Measurements from ENCODE around the gene TMEM128.
"Not testable (repeated sequence)": the region's sequence is repeated elsewhere in the genome, so short reads cannot be mapped to it uniquely, and the experiment has no call there.

Gene TMEM128

DNA sequence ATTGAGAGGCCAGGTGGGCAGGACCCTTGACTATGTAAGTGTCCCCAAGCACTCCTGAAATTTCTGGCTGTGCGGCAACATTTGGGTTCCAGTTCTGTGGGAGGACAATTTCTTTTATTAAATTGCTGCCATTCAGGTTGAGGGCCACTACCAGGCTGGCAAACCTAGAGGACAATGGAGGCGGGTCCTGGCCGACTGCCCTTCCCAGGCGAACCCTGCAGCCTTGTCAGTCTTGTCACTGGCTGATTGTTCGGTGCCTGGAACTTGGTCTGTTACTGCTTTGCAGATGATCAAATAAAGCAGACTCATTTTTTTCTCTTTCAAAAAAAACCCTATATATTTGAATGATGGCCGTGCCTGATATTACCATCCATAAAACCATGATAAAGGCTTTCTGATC, 6.6 kb upstream of the TMEM128 start:
- no peak for DNase-seq

DNA sequence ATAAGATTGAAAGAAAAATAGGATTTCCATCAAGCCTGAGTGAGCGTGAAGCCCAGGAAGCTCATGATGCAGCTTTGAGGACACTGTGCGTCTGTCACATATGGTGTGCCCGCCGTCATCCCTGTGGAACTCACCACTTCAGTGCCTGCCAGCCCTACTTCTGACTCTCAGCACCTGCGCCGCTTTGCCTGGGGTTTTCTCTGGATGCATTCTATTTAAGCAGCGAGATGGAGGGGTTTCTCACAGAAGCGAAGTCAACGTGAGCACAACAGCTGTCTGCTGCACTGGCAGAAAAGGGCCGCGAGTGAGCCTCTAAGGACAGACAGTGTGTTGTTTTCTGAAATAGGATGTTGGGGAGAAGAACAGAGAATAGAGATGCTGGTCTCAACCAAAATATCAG, 6.2 kb upstream of the TMEM128 start:
- no peak for DNase-seq

DNA sequence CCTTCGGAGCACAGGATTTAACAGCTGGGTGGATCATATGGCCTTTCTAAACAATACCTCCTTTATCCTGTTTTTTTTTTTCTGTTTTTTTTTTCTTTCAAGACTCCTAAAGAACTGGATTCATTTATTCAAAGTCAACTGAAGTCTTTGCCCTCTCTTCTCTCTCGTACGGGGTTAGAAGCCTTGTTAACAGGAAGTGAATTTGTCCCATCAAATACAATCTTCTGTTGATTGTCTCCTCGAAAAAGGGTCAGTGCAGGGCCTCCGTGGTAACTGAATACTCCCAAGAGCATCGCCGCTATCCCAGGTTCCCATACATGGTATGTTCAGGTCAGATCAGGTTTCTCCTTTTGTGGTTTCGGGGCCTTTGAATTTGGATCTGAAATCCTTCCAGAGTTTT, 1.8 kb upstream of the TMEM128 start:
- DNase-seq: no peak

DNA sequence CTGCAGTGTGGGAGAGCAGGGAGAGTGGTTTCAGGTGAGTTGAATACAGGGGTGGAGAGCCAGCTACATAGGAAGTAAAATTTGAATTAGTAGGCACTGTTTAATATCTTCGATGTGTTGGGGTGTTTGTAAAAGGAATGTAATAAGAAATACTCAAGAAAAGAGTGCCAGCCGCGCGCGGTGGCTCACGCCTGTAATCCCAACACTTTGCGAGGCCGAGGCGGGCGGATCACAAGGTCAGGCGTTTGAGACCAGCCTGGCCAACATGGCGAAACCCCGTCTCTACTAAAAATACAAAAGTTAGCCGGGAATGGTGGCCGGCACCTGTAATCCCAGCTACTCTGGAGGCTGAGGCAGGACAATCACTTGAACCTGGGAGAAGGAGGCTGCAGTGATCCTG, 1.3 kb upstream of the TMEM128 start:
- not testable (repeated sequence) for DNase-seq

DNA sequence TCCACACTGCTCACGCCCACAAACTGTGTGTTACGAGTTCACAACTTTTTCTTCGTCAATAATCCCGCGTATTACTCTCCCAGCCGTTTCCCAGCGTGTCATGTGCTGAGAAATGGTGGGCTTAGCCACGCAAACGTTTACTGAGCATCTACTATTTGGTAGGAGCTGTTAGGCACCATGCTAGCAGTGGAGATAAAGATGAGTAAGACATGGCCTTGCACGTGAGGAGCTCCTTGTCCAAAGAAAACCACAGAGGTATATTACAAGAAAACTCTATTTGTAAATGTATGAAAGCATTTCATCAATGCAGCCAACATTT, 821 bp upstream of the TMEM128 start:
- no peak for DNase-seq

DNA sequence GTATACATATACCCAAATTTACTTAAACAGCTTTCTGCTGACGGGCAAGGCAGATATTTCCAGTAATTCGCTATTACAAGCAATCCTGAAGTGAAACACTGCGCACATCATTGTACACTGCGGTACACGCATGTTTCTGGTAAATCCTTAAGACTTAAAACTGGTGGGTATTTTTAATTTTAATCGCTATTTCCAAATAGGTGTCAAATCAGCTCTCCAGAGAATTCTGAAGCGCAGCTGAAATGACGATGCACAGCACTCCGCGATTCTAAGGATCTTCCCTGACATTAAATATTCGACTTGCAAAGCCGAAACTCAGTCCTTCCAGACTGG, 361 bp downstream of the TMEM128 start:
- no peak for DNase-seq

DNA sequence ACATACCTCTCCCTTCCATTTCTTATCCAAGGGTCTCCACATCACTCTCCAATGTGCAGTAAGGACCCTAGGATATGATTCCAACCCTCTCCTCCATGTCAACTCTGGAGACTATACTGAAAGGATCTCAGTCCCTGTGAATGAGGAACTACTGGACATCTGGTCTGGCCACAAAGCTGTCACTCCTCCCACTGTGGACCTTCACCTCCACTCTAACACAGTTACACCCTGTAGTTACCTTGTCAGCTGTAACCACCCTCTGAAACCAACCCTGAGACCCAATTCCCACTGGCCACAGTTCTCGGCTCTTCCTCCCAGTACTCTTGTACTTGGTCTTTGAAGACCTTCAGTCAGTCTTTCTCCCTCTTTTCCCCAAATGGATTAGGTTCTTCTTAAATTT, 2.9 kb downstream of the TMEM128 start:
- no peak for DNase-seq

DNA sequence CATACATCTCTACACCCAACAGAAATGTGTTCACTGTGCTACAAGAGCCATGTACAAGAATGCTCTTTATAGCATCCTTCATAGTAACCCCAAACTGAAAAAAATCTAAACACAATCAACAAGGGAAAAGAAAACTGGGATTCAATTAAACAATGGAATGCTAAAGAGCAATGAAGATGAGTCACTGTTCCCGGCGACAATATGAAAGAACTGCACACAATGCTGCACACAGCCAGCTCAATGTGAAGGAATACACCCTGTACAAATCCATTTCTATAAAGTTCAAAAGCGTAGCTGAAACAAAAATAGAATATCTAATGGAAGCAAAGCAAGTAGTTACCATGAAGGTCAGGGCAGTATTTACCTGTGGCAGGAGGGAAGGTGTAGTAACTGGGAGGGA, 8.5 kb downstream of the TMEM128 start:
- DNase-seq: not testable (repeated sequence)

DNA sequence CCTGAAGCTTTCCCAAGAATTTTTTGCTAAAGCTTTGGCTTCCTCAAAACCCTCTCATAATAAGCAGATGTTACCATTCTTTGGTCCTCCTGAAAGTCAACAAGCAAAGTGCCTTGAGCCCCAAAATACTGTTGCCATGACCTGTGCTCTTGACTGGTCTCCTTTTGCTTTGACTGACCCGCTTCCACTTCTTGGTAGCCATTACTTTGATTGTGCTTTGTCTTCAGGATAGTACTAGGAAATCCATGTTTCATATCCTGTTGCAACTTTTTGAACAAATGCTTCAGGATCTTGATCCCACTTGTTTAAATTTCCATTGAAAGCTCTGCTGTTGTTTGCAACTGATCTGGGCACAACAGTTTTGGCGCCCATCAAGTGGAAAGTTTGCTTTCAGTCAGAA, 14.4 kb downstream of the TMEM128 start:
- no peak for DNase-seq

DNA sequence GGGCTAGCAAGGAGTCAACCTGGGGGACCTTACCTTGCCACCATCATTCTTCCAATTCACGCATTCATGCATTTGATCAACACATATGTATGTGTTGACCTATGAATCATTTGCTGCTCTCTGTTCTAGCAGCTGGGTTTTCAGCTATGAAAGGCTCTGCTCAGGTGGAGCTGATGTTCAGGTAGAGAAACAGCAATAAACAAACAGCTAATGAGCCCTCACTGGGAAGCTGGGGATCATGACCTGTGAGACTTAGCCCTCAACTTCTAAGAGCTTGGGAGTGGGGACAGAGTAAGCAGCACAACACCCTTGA, 19.7 kb downstream of the TMEM128 start:
- no peak for DNase-seq

DNA sequence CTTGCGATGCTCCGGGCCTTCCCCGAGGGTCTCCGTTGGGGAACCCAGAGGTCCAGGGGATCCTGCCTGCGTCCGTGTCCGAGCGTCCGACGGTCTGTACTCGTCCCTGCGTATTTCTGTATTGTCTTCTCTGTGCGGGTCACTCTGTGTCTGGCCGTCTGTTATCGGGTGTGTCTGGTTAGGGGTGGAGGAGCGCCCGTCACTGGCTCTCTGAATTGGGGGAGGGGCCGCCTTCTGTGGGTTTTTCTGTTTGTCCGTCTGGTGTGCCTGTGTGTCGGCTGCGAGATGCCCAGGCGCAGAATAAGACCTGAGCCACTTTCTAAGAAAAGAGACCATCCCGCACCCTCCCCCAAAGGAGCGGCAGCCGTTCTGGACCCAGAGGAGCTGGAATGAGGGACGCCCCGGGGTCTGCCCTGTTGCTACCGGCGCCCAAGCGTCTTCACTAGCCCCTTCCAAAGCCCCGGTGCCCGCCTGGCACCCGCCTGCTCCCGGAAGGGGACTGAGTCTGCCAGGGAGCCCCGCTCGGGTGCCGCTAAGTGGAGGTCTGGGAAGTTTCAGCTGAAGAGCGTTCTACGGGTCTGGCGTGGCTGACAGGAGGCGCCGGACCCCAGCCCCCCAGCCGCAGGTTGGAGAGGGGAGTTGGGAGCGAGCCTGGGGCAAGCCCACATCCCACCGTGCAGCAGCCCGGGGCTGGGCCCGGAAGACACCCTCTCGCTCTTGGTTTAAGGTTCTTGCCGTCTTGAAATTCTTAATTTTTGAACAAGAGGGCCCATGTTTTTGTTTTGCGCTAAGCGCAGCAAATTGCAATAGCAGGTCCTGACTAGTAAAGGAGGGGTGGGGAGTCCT, 20.3 kb downstream of the TMEM128 start:
- DNase-seq: no peak

DNA sequence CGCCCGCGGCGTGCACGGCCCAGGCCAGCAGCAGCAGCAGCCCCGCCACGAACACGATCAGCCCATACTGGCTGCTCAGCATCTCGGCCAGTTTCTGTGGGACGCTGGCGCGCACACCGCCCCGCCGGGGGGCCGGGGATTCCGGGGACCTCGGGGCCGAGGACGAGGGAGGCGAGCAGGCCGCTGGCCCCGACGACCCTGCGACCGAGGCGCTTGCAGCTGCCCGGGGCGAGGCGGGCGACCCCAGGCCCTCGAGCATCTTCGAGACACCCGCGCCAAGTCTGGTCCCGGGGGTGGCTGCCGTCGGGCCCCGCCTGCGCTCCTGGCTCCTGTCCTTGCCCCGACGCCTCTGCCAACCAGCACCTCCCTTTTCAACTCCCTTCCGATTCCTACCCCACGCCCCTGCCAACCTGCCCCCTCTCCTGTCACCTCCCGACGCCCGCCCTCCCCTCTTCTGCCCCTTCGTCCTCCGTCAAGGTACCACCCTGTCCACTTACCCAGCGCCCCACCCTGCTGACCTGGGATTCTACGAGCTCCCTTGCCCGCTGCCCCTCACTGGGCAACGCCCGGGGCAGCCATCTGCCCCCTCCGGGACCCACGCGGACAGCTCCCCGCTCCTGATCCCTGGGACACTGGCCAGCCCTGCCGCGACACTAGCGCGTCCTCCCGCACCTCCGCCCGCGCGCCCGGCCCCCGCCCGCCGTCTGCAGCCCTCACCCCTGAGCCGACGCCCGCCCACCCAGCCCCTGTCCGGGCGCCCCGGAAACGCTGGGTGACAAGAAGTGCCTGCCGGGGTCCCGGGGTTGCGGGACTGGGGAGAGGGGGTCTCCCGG, 21.2 kb downstream of the TMEM128 start, which contains the start of gene OTOP1:
TSS of gene OTOP1 (minus strand) at position 324 of the 833 bp plus-strand sequence. CDS start at position 259, 65 bp downstream.
- no peak for DNase-seq

DNA sequence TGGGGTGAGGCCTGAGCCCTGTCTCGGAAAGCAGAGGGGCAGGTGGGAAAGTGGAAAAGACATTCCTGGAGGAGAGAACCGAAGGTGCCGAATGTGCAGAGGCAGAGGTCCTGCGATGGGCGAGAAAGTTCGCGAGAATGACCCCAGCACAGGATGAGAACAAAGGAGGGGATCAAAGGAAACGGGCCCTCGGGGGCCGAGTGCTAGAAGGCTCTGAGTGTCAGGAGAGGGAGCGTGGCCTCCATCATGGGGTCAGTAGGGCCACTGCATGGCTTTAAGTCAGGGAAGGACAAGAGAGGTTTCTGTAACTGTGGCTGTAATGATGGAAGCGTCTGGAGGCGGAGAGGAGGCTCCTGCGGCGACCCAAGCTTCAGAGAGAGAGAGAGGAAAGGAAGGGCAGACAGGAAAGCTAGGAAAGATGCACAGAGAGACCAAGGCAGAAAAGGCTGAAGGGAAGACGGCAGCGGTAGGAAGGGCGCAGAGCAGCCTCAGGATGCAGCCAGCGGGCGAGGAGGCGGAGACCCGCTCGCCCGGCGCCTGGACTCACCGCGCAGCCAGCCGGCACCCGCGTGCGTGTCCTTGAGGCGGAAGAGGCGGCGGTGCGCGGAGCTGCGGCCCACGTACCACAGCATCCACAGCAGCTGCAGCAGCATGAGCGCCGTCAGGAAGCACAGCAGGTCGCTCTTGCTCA, 22.0 kb downstream of the TMEM128 start:
- DNase-seq: no peak

DNA sequence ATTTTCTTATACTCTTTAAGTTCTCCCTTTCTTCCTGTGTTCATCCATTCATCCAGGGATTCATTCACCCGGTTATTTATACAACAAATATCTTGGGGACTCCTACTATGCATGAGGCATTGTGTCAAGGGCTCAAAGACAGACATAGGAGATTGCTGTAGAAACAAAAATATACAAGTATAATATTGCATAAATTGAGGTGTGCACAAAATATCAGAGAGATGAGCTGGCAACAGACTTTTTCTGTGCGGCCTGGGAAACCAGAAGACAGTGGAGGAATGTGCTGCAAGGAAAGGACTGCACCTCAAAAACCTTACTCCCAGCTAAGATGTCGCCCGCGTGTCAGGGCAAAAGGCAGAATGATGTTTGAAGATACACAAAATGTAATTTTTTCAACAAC, 30.9 kb downstream of the TMEM128 start:
- no peak for DNase-seq

DNA sequence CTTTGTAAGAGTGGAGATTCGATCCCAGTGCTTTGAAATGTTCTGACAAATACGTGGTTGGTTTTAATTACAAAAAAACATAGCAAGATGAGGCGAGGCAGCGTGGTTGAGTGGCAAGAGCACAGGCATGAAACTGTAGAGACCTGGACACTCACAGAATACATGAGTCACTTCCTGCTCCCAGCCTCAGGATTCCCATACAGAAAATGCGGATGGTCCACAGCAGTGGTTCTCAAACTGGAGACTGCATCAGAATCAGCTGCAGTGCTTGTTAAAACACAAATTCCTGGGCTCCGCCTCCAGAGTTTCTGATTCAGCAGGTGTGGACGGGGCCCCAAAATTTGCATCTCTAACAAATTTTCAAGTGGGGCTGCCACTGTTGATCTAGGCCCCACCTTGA, 31.4 kb downstream of the TMEM128 start:
- DNase-seq: no peak

DNA sequence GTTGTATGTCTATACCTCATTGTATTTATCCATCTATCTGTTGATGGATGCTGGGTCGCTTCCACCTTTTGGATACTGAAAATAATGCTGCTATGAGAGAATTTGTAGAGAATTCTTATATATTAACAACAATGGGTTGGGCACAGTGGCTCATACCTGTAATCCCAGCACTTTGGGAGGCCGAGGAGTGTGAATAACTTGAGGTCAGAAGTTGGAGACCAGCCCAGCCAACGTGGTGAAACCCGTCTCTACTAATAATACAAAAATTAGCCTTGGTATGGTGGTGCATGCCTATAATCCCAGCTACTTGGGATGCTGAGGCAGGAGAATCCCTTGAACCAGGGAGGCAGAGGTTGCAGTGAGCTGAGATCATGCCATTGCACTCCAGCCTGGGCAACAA, 34.3 kb downstream of the TMEM128 start:
- DNase-seq: not testable (repeated sequence)

DNA sequence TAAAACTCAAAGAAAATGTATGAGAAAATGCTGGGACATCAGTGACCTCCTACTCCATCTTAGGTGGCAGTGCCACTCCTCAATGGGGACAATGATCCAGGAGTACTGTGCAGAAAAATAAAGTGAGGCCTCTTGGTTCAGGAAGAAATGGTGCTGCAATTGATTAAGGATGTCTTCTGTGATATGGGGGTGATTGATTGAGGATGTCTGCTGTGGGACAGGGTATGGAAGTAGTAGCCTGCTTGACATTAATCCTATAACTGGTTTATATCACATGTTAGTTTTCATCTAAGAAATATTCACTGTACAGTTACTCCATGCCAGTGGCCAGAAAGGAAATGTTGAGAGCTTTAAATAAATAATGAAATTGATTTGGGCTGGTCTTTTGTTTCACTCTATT, 41.8 kb downstream of the TMEM128 start:
- no peak for DNase-seq

DNA sequence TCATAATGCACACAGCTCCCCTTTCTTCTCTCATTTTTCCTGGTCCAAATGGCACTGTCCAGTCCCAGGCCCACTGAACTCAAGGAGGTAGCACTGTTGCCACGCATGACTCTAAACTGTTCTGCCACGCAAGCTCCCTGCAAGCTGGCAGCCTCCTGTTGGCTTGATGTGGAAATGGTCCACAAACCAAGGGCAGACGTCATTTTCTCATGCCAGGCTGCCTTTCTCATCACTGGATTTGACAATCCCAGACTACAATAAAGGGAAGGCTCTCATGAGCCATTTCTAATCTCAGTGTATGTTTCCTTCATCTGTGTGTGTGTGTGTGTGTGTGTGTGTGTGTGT, 43.6 kb downstream of the TMEM128 start:
- DNase-seq: no peak

DNA sequence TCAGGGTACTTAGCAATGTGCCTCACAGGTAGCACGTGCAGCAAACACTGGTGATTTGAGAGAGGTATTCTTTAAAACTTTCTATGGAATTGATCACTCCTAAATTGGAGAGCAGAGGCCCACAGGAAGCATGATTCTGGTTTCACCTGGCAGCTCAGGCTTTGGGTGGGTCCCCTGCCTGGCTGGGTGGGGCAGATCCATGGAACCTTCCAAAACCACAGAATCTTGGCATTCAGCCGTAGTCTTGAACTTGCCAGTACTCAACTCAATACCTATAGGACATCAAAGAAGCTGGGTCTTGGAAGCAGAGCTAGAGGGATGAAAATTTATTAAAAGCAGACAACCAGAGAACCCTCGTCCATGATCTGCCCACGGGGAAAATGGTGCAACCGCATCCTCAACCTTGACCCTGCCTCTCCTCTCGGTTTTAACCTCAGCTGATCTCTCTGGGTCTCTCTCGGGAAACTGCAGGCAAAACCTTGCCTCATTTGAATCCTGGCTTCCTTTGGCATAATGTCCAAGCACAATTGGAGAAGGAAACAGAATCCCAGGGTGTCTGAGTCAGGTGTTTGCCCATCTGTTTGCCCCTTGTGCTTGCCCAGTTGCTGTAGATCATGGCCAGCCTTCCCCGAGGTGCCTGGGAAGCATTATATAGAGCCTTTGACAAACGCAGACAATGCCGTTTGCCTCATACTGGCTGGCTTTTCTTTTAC, 44.2 kb downstream of the TMEM128 start:
- no peak for DNase-seq

DNA sequence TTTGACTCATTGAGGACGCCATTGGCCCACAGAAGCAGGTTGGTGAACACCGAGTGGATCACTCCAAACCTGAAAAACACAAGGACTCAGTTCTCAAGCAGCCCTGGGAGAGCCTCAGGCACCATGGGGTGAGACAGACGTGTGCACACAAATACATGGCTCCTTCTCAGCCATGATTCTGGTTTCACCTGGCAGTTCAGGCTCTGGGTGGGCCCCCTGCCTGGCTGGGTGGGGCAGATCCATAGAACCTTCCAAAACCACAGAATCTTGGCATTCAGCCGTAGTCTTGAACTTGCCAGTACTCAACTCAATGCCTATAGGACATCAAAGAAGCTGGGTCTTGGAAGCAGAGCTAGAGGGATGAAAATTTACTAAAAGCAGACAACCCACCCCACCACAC, 45.5 kb downstream of the TMEM128 start:
- no peak for DNase-seq

DNA sequence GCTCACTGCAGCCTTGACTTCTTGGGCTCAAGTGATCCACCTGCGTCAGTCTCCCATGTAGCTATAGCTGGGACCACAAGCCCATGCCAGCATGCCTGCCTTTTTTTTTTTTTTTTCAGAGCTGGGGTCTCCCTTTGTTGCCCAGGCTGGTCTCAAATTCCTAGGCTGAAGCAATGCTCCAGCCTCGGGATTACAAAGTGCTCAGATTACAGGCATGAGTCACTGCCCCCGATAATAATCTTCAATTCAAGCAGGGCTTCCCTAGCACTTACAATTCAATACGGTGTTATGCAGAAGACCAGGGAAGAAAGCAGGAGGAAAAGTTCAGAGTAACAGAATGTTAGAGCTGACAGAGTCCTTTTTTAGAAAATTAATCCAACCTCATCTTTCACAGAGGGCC, 47.4 kb downstream of the TMEM128 start:
- no peak for DNase-seq

DNA sequence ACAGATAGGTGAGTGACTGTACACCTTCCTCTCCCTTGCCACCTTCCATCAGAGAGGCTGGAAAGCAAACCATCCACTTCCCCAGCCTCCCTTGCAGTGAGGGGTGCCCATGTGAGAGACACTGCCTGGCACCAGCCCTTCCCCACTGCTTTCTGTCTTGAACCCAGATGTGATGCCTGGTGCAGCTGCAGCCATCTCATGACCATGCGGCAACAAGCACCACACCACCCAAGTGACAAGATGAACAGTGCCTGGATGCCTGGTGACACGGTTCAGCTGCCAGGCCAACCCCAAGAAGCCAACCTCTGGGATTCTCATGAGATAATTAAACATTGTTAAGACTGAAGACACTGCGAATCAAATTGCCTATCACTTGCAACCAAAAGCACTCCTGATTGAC, 52.7 kb downstream of the TMEM128 start:
- no peak for DNase-seq

DNA sequence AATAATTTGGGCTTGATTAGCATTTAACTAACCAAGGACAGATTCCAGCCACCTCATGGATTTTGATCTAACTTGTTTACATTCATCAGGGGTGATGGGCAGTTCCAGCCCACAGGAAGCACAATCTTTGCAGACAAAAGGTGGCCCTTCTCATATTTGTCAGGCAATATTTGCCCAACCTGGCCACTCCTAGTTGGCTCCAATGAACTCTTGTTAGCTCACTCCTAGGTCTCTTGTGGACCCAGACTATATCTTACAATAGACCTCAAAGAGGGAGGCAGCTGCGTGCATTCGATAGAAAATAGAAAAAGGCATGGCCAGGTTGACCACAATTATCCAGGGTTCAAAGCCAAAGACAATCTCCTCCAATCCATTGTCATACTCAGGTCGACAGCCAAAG, 59.5 kb downstream of the TMEM128 start:
- not testable (repeated sequence) for DNase-seq

Data from SHP77 treated with DMSO at 0.1 percent for 48 hours (cell line).